Epidermal melanocyte (primary cell): ENCODE measurements around the gene BACE2.

Source experiments
- DNase-seq: peaks from one replicate; pipeline ENCODE4 v3.0.0; 2011; ENCODE audit warnings: low spot score; ENCODE audit not compliant: insufficient read length

BACE2 gene

DNA sequence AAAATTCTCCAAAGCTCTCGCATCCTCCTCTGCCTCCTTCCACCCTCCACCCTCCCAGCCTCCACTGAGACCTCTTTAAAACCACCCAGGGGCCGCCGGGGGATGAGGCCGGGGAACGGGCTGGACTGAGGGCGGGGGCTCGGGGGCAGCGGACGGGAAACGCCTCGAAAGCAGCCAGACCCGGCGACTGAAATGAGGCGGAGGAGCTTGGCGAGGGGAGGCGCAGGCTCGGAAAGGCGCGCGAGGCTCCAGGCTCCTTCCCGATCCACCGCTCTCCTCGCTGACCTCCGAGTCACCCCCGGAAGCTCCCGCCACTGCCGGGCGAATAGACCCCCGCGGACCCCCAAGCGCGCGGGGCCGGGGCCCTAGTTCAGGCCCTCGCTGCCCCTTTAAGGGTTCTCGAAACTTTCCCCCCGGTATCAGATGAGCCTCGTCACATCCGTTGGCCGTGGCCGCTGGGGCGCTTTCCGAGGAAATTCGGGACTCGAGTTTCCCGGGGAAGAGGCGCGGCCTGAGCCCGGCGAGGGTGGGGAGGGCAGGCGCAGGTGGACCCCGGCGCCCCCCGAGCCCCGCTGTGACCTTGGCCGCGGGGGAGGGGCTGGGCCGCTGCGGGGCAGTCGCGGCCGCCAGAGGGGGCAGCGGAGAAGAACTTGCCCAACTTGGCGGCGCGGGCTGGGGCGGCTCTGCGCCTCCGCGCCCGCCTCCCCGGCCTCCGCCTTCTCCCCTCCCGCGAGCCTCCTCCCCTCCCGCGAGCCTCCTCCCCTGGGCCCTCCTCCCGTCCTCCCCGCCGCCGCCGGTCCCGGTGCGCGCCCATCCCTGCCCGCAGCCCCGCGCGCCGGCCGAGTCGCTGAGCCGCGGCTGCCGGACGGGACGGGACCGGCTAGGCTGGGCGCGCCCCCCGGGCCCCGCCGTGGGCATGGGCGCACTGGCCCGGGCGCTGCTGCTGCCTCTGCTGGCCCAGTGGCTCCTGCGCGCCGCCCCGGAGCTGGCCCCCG is at the start of gene BACE2:
TSS of gene BACE2 (plus strand) at position 813 of the 995 bp plus-strand sequence. CDS start at position 917, 104 bp downstream.
- DNase-seq, result peak; percentile 75

DNA sequence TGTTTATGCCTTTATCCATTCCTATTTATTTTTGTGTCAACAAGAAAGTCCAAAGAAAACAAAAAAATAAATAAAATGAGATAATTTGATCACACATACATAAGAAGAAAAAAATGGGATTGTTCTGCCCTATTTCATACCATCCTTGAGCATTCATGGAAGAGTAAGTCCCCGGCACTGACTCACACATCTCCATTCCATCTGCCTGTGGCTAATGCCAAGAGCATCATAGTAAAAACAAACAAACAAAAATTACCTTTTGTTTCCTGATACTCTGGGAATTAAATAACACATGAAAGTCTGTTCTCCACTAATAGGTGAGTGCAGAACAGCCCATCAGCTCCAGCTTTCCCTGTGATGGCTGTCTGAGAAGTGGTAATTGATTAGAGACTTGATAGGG is 48.1 kb upstream of the BACE2 start:
- DNase-seq, result no peak

DNA sequence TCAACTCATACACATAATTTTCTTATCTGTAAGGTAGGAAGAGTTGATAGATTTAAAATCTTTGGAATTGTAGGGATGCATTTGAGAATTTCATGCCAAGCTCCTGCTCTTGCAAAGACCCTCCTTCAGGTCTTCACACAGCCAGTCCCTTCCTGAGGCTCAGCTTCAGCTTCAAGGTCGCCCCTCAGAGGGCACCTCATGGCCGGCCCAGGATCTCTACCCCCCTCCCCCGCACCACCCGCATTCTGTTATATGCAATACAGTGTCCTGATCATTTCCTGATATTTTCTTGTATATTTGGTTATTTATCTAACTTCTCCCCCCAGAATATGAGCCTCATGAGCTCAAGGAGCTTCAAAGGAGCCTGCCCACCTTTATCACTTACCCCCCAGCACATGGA is 47.0 kb upstream of the BACE2 start:
- DNase-seq, result no peak

DNA sequence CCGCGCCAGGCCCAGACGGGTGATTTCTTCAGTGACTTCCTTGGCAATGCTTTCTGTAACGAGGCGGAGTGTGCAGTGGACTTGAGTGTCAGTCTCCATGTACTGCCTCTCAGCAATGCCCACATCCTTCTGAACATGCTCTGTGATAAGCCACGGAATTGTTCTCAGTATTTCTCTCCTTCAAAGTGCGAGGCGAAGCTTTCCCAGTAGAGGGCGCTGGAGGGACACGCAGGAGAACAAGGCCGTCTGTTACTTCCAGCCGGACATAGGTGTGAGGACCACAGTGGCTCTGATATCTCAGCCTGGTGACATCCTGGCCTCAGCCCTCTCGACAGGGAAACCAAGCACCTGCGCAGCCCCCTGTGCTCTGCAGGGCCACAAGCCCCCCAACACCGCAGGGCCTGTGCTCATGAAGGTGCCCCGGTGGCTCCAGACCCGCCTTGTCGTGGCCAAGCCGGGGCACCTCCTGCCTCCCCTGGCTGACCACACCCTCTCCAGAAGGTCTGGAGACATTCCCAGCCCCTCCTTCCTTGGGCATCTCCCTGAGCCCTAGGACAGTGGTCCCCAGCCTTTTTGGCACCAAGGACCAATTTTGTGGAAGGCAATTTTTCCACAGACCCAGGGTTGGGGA is 46.1 kb upstream of the BACE2 start:
- no peak for DNase-seq

DNA sequence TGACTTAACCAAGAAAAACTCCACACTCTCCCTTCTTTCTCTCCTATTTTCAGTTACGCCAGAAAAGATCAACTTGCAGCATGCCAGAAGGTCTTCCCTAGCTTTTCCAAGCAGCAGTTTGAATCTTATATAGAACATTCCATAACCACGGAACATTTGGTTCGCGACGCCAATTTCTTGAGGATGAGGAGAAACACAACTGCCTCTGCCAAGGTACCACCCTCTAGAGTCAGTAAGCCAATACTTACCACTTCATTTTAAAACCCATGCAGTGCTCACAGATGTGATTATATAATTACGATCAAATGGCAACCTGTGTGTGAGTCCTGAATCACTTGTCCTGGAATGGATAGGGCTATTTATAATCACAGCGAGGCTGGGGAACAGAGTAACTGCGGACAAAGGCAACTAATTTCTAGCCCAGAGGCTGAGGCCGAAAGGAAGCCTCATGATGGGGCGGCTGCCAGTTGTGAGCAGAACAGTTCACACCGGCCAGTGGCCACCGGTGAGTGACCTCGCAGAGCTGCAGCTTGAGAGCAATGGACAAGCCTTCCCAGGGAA is 43.2 kb upstream of the BACE2 start:
- no peak for DNase-seq

DNA sequence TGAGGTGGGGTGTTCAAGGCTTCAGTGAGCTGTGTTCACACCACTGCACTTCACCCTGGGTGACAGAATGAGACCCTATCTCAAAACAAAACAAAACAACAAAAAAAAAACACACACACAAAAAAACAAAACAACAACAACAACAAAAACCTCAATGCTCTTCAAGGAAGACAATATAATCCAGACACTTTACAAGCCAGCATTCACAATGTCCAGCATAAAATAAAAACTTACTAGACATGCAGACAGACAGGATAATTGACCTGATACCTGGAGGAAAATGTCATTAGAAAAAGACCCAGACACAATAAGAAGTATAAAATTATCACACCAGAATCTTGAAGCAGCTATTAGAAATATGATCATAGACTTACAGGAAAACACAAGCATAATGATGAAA is 39.0 kb upstream of the BACE2 start:
- DNase-seq, result no peak

DNA sequence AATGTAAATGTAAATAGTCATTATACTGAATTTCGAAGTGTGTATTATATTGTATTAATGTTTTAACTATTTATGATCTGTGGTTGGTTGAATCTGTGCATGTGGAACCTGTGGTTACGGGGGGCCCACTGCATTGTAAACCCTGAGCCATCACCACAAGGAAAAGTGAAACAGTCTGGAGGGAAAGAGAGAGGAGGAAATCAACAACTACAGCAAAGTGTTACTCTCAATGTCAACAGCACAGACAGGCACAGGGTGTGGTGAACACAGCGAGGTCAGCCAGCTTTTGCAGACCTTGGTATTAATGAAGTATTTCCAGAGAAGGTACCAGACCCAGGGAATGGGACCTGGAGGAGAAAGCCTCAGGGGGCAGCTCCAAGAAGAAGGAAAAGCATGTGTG is 37.1 kb upstream of the BACE2 start:
- no peak for DNase-seq

DNA sequence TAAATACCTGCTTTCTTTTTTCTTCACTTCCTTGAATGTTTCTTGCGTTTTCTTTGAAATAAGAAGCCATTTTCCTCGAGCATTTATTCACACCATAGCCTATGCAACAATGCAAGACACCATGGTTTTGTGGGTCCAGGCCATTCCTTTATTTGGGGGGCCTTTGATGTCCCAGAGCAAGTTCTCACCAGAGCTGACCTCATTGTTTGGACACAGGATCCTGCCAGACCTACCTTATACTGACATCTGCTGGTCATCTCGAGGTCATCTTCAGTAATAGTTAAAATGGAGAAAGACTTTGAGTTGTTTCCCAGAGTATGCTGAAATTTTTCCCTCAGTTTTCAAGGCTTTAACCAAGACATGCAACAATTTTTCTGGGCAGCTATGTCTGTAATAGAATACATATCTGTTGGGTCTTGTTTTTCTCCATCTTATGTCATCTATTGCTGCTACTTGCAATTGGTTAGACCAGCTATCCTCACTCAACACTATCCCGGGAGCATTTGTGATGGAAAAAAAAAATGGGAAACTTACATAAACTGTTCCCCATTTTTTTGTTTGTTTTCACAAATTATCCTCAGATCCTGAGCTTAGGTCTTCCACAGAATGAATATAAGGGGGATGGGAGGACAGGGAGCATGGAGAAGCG is 34.0 kb upstream of the BACE2 start:
- DNase-seq, result peak; percentile 57

DNA sequence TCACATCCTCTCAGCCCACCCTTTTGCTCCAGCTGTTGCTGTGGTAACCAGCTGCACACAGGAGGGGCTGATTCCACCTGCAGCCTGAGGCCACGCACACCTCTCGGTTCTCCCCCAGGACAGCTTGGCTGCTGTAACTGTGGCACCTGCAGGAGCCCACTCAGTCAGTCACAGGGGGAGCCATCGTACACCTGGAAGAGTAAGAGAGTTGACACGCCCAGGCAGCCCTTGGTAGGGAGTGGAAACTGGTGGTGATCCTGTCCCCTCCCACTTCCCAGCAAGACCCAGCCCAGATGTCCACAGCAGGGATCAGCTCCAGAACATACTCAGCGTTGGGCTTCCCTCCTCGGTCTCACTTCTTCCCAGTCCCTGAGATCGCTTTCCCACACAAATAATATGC is 32.2 kb upstream of the BACE2 start:
- no peak for DNase-seq

DNA sequence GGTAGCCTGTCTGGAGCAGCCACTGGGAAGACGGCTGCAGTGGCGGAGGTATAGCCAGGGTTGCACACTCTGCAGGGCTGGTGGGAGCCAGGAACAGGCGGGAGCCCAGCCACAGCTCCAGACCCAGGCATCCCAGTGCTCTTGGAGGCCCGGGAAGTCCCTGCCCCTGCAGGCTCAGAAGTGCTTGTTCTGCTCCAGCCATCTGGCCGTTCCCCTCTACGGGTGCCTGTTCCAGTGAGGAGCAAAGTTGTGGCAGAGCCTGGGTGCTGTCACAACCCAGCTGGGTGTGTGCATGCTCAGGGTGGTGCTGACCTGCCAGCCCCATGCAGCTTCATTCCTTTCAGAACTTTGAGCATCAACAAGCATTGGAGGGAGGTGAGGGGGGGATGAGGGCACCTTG is 31.7 kb upstream of the BACE2 start:
- DNase-seq, result no peak

DNA sequence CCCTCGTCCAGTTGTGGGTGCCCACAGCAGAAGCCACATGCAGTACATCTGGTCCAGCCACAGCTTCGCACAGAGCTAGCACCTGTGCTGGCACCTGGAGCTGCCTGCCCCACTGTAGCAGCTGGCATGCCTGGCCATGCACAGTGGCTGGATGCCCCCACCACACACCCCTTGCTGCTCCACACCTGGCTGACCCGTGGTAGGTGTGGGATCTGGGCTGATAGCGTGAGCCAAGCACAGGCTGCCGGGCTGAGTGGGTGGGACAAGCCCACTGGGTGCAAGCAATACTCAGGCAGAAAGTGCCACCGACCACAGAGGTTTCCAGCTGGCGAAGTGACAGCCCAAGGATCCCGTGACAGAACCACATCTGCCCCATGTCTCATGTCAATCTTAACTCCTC is 30.6 kb upstream of the BACE2 start:
- DNase-seq, result no peak

DNA sequence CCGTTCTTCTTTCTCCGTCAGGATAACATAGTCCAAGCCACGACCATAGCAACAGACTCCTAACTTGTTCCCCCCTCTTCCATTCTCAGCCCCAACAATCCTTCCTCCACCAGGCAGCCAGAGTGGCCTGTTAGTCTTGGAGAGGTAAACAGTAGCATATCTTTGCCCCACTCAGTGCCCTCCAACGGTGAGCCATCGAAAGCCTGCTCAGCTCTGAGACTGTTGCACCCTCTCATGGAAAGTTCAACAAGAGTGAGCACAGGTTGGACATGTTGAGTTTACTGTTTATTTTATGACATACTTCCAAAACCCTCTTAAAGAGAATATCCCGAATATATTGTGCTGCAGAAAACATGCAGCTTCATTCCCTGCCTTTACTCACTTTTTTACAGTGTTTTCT is 30.1 kb upstream of the BACE2 start:
- DNase-seq, result no peak

DNA sequence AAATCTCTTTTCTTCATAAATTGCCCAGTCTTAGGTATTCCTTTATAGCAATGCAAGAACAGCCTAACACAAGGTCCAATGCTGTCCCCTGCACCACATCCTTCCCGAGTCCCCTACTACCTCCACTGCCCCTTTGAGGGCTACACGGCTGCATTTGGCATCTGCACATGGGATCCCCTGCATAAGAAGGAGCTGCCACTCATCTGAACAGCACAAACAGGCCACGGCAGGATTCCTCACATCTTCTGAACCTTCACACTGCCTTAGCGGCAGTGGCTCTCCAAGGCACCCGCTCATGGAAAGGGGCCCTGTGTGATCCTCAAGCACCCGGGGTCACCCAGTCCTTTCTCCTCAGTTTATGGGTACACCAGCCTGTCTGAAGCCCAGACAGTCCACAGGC is 29.2 kb upstream of the BACE2 start:
- DNase-seq, result no peak

DNA sequence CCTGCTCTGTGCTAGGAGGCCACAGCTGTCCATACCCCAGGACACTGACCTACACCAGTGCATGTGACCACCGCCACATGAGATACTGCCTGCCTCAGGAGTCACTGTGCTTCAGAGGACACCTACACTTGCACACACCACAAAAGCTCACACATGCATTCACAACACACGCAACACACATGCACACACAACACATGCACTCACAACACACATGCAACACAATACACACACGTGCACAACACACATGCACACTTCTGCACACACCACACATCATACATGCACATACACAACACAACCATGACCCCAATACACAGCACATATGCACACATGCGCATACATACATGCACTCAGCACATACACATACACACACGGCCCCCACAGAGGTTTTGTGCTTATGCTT is 28.7 kb upstream of the BACE2 start:
- DNase-seq, result no peak

DNA sequence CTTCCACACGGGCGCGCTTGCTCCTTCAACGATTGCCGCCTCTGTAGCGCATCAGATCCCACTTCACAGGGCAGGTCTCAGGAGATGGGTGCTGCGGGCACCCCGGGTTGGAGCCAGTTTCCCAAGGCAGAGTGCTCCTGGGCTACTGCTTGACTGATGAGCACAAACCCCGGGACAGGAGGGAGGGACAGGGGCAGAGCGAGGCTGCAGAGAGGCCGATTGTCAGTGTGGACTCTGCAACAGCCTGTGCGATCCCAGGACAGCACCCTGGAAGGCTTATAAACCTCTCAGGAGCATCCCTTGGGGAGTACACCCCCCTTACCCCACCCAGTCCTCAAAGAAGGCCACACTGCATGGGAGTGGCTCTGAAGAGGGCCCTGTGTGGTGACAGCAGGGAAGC is 28.0 kb upstream of the BACE2 start:
- no peak for DNase-seq

DNA sequence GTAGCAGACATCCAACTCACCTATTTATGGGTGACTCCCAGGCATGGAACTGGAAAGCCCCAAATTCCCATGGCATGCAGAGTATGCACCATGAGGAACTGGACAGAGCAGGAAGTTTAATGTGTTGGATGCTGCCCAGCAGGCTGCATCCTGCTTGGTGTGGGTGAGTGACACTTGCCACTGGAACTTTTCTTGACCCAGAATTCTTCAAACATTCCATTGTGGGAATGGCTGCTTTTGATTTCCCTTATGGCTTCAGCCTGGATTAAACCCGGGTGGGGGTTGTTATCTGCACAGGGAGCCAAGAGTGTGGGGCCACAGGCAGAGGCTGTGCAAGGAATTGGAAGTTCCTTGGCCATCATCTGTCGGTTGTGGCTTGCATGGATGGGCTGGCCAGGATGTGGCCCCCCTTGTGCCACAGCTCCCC is 26.9 kb upstream of the BACE2 start:
- no peak for DNase-seq

DNA sequence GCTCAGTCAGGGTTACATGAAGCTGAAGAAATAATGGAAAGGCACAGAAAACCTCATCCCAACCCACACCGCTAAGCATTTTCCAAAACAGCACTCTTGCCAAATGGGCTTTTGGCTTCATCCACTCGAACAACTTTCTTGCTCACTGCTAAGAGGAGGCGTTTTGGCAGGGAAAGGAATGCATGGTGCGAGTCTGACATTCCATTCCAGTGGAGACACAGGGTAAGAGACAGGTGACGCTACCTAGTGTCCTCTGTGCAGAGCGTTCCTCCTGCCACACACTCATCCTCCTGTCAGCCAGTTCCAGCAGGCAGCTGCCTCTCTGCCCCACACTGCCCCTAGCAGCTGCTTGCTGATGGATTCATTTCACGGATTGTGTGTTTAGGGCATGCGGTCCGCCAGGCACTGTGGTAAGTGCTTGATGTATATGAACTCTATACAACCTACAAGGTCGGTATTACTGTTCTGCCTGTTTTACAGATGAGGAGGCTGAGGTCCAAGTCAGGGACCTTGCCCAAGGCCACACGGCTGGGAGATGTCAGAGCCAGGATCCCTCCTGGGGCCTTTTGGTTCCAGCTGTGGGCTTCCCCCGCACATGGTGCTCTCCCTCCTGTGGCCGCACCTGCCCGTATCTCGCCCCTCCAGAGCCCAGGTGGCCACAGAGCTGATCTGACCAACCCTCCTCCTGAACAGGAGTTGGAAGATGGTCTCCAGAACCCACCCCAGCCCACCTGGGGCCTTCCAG is 25.7 kb upstream of the BACE2 start:
- peak; percentile 32 for DNase-seq

DNA sequence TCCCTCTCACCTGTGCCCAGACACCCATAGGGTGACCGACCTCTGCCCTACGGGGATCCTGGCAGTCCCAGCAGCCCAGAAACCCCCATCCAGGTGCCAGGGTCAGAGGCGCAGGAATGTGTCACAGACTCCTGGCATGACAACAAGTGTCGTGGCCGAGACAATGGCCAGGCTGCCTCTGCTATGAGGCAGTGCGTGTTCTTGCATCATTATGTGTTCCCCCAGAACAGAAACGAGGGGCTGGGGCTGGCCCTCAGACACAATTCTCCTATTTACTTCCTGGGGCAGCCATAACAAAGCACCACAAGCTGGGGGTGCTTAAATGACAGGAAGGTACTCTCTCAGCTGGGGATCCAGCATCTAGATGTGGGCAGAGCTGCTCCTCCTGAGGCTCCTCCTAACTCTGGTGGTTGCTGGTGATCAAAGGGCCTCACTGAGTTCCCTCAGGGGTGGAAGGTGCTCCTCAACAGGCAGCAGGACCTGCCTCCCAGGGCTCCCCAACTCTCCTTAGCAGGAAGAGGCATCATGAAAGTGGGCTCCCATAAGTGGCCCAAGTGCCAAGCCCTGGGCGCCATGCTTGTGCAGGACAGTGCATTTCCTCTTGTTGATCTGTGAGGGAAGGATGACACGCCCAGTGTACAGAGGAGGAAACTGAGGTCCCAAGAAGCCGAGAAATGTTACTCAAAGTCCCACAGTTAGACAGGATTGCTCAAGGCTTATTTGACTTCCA is 24.2 kb upstream of the BACE2 start:
- DNase-seq, result no peak

DNA sequence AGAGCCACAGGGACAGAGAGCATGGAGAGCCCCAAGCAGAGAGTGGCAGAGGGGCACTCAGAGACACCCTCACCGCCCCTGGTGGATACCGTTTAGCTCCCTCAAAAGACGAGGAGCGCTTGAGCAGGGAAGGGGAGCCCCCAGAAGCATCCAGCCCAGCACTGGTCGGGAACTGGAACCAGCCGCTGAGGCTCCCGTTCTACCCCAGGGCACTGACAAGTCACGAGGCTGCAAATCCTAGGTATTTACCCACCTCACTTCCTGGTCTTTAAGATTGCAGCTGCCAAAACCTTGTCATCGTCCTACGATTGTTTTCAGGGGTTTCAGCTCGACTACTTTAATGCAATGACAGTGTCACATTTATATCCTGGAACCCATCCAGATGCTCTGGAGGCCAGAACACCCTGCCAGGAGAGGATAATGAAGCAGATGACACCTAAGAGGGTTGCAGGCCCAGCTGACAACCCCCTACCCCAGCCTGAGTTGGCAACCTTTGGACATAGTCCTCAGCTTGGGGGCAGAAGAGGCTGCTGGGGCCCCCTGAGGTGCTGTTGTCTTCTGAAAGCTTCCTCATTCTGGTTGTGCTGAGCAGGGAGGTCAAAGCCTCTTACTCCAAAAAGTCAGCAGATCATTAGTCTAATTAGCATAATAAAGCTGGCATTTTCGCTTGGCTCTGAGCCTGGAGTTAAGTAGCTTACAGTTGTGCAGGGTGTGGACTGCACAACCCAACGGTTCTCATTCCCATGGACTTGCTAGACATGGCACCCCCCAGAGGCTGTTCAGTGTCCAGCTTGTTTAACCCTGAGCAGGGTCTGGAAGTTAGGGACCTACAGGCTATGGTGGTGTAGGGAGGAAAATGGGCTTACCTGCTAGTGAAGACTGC is 20.6 kb upstream of the BACE2 start:
- no peak for DNase-seq

DNA sequence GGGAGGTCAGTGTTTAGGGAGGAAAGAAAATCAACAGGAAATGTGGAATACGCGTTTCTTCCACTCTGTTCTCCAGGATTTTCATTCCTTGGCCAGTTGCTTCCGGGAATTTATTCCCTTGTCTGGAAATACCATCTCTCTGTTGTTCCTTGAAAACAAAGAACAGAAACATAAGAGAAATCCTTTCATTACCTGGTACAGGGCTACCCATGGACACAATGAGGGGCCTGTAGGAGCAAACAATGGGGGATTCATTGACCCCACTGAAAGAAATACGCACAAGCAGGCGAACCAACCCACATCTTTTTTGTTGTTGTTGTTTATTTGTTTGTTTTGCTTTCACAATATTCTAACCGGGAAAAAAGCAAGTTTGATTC is 20.0 kb upstream of the BACE2 start:
- no peak for DNase-seq
